NCI-H345 treated with DMSO at 0.1 percent for 48 hours (cell line): ENCODE data around the gene GRAMD2B.
A peak's percentile ranks its signal among the peaks of the same experiment; 100 is the strongest.
"Not testable (repeated sequence)": the region's sequence is repeated elsewhere in the genome, so short reads cannot be mapped to it uniquely, and the experiment has no call there.

Experiments used
- DNase-seq: peaks from one replicate; lab custom pipeline; 2025; ENCODE audit not compliant: unreplicated experiment; lab: John Stamatoyannopoulos, UW

The GRAMD2B gene

GRCh38 chr5:126448720-126449119 is 25.5 kb downstream of the GRAMD2B start:
- DNase-seq = peak; percentile 20

GRCh38 chr5:126449751-126450271 is 26.6 kb downstream of the GRAMD2B start:
- DNase-seq = no peak

GRCh38 chr5:126450346-126450745 is 27.1 kb downstream of the GRAMD2B start:
- no peak for DNase-seq

GRCh38 chr5:126450907-126451306 is 27.7 kb downstream of the GRAMD2B start:
- no peak for DNase-seq

- no peak for DNase-seq
Measured at GRCh38 chr5:126452477-126452876, 29.3 kb downstream of the GRAMD2B start.

- DNase-seq = peak; percentile 30
Measured at GRCh38 chr5:126454081-126454480, 30.9 kb downstream of the GRAMD2B start.

DNA sequence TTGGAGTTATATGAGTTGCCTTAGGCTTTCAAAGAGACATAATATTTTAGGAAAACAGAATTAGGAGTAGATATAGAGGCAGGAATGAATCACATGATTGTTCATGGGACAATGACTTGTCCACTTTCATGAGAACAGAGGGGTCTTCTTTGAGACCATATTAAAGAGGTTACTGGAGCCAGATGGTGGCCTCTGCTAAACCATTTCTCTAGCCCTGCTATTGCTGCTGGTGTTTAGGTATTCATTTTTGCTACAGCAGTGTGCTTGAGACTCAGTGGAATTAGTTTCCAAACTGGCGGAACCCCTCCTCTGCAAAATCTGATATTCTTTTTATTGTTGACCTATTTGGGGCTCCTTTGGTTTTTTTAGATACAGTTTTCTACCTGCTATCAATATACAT is 31.3 kb downstream of the GRAMD2B start:
- no peak for DNase-seq

GRCh38 chr5:126455264-126455663 is 32.1 kb downstream of the GRAMD2B start:
- no peak for DNase-seq

GRCh38 chr5:126455728-126456127 is 32.5 kb downstream of the GRAMD2B start:
- DNase-seq = no peak

GRCh38 chr5:126456217-126456820 is 33.1 kb downstream of the GRAMD2B start:
- no peak for DNase-seq

- no peak for DNase-seq
Measured at GRCh38 chr5:126460459-126460858, 37.2 kb downstream of the GRAMD2B start.

DNA sequence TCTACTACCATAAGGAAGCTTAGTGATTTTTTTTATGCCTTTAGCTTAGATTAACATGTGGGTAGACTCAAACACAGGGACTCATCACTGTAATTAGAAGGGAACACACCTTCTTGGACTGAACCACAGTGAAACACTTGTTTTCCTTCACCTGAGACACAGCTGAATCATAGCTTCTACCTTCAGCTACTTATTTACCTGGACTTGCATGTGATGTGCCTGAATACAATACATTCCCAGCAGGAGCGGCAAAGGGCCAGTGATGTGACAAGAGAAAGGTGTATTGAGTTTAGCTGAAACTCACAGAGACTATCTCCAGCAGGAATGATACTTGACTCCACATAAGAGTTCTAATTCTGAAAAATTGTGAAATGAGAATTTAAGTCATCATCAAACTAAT is 37.8 kb downstream of the GRAMD2B start:
- DNase-seq = peak; percentile 12

DNA sequence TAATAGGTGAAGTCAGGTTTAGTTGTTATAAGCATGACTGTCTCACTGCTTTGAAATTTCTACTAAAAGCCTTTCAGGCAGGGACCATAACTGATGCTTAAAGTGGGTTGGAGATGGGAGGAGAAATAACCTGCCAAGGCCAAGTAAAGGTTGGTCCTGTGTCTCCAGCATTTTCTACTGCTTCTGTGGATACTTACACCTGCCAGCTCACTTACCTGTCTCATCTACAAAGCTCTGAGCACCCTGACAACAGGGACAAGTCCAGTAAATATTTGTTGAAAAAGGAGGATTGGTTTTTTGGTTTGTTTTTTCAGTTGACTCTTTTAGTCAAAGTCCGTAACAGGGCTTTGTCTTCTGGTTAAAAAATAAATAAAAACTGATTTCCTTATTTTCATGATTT is 38.6 kb downstream of the GRAMD2B start:
- no peak for DNase-seq

GRCh38 chr5:126462239-126463014 is 39.2 kb downstream of the GRAMD2B start:
- no peak for DNase-seq

DNA sequence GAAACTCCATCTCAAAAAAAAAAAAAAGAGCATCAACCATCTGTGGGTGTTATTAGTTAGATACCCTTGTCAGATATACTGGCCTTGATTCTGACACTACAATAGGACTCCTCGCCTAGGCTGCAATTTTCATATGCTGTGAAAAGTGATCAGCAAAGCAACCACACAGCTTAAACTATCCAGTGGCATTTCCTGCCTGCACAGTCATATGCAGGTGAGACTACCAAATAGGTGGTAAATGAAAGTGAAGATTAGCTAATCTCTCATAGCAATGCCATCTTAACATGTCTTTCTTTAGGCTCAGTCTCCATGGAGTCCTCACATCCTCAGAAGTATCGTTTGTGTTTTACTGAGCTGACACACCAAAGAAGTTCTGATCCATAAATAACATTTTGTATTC is 40.8 kb downstream of the GRAMD2B start:
- DNase-seq = no peak

DNA sequence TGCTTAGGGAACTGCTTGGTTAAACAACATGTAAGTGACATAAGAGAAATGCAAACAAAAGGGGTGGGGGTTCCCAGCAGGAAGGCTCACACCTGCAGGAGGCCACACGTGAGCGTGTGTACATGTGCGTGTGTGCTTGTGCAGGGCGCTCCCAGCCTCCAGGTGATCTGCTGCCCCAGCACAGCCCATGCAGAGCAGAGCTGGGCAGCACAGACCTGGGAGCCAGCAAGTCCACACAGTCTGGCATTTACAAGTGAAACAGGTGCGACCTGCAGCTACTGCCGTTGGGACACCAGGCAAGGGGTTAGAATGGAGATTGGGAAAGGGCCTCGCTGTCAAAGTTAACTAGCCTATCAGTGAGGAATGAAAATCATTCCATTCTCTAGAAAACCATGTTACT is 41.8 kb downstream of the GRAMD2B start:
- DNase-seq = peak; percentile 80

- no peak for DNase-seq
Measured at GRCh38 chr5:126468091-126468490, 44.9 kb downstream of the GRAMD2B start.

GRCh38 chr5:126469536-126470316 is 46.5 kb downstream of the GRAMD2B start:
- DNase-seq = no peak

DNA sequence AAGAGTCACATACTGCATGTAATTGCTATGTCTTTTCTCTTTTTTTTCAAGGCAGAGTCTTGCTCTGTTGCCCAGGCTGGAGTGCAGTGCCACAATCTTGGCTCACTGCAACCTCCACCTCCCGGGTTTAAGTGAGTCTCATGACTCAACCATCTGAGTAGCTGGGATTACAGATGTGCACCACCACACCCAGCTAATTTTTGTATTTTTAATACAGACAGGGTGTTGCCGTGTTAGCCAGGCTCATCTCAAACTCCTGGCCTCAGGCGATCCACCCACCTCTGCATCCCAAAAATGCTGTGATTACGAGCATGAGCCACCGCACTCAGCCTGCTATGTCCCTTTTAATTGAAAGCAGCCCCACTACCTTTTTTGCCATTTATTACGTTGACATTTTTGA is 47.3 kb downstream of the GRAMD2B start:
- not testable (repeated sequence) for DNase-seq

GRCh38 chr5:126471247-126471646 is 48.0 kb downstream of the GRAMD2B start:
- DNase-seq = no peak

DNA sequence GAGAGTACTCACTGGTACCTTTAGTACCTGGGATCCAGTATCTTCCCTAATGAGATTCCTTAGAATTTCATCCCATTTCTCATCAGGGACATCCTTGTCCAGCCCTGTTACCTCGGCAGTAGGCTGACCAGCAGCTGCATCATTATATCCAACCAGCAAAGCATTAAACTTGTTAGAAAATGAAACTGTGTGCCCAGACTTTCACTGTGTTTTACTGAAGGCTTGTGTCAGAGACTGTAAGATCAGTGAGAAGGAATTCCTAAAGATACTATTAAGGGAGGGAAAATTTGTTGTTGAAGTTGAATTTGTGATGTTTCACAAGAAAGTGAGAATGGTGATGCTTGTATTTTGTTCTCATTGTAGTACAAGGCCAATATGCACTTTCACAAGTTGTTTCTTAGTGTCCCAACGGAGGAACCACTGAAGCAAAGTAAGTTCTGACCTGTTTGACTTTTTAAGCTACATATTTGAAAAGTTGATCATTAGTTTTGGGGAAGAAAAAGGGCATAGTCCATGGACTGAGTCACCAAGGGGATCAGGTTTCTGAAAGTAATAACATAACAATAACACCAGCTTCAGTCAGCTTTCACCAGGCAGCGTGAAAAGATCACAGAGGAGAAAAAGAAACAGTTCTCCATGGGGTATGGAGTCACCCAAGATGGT is 48.8 kb downstream of the GRAMD2B start:
- no peak for DNase-seq
